NB4 (cell line): ENCODE measurements around the gene SMTNL1.

ENCODE experiments used
- DNase-seq: peaks from one replicate; pipeline ENCODE4 v3.0.0; 2010; ENCODE audit warnings: low read depth
- H3K4me3 ChIP-seq: one replicate; pipeline ENCODE4 v1.5.1; 2011; ENCODE audit warnings: mild to moderate bottlenecking, low read depth, low read length, moderate library complexity
- MAX ChIP-seq: IDR thresholded peaks from 2 replicates; pipeline ENCODE4 v1.6.1; 2011; ENCODE audit warnings: low read depth, low read length
- MYC ChIP-seq: IDR thresholded peaks from 2 replicates; pipeline ENCODE4 v1.6.1; 2011; ENCODE audit warnings: low read depth, low read length
- POLR2A ChIP-seq: IDR thresholded peaks from 2 replicates; pipeline ENCODE4 v1.6.1; 2011; ENCODE audit warnings: mild to moderate bottlenecking; ENCODE audit not compliant: insufficient read length; ENCODE audit errors: extremely low read depth
- TF ChIP-seq, protein P1 (sequence below): IDR thresholded peaks from one replicate; pipeline ENCODE4 v1.5.1; 2012; ENCODE audit warnings: low read depth, low read length

SMTNL1 gene

GRCh38 chr11:57536947-57537619 is at the start of gene SMTNL1:
Gene SMTNL1 (plus strand): TSS chr11:57537595. CDS start chr11:57542643, 5,048 bp downstream.
- DNase-seq = no peak
- H3K4me3 ChIP-seq = no peak within 1 kb of the TSS
- TF ChIP-seq MYC = no peak

GRCh38 chr11:57487920-57488659 is 49.3 kb upstream of the SMTNL1 start:
- no peak overlapping the region for H3K4me3 ChIP-seq
- no peak for DNase-seq
- no peak for TF ChIP-seq MAX
- TF ChIP-seq, protein P1, sequence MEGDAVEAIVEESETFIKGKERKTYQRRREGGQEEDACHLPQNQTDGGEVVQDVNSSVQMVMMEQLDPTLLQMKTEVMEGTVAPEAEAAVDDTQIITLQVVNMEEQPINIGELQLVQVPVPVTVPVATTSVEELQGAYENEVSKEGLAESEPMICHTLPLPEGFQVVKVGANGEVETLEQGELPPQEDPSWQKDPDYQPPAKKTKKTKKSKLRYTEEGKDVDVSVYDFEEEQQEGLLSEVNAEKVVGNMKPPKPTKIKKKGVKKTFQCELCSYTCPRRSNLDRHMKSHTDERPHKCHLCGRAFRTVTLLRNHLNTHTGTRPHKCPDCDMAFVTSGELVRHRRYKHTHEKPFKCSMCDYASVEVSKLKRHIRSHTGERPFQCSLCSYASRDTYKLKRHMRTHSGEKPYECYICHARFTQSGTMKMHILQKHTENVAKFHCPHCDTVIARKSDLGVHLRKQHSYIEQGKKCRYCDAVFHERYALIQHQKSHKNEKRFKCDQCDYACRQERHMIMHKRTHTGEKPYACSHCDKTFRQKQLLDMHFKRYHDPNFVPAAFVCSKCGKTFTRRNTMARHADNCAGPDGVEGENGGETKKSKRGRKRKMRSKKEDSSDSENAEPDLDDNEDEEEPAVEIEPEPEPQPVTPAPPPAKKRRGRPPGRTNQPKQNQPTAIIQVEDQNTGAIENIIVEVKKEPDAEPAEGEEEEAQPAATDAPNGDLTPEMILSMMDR = no peak
- TF ChIP-seq MYC = no peak
- no peak for TF ChIP-seq POLR2A

DNA sequence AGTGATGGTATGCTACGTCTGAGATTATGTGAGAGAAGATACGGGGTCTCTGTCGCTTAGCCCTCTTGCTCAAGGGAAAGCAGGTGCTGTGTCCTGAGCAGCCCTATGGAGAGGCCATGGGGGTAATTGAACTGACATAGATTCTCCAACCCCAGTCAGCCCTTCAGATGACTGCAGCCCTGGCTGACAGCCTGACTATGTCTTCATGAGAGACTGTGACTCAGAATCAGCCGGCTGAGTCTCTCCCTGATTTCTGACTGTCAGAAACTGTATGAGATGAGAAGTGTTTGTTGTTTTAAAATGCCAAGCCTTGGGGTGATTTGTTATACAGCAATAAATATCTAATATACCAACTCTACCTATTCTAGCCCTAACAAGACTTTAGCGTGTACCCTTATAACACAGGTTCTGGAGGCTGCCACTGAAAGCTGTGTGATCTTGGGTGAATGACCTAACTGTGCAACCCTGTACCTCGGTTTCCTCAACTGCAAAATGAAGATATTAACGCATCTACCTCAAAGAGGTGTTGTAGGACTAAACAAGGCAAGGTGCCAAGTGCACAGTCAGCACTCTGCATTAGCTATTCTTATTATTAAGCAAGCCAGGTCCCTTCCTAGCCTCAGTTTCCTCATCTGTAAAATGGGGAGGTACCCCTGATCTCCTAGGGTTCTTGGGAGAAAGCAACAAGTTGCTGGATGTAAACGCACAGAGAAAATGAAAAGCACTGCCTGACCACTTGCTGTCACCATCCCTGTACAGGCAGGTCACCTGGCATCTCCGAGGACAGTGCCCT is 46.7 kb upstream of the SMTNL1 start:
- no peak for DNase-seq
- no peak overlapping the region for H3K4me3 ChIP-seq
- TF ChIP-seq MYC (no peak), POLR2A (no peak), MAX (no peak)
- TF ChIP-seq, protein P1 = no peak

DNA sequence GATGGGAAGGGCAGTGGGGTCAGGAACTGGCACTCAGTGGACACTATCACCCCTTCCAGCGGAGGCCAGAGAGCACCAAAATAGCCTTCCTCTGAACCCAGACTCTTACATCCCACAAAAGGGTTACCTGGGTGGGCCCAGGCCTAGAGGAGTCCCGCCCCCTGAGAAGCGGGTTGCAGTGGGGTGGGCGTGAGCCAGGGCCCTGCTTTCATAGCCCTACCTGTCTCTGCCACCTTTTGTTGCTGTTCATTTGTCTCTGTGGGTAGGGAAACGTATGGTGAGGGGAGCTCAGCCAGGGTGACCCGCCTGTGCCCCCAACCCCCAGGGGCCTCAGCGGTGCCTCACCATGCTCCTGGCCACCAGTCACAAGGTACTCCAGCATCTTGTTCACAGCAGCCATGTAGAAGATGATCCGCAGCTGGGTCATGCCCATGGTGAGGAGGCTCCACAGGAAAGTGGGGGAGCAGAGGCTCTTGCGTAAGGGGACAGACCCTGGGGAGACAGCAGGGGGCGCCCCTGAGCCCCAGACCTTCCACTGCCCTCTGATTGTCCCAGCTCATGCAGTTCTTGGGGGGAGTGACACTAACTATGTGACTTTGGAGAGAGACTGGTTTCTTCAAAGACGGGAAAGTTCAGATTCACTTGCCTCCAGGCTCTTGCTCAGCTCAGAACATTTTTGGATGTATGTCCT is 45.9 kb upstream of the SMTNL1 start:
- TF ChIP-seq MAX (0 out of 2 replicates have a peak, but pooled peaks have one; percentile 9), POLR2A (no peak), MYC (peak; percentile 25; the same call in 1 of the 2 replicates)
- TF ChIP-seq, protein P1 = peak; percentile 89

GRCh38 chr11:57493507-57494503 is 43.6 kb upstream of the SMTNL1 start:
- H3K4me3 ChIP-seq = no peak overlapping the region
- TF ChIP-seq, protein P1 = peak; percentile 96
- TF ChIP-seq MAX = no peak
- peak; percentile 54 for DNase-seq

More for the DNA sequence above, 45.9 kb upstream of the SMTNL1 start:
- no peak overlapping the region for H3K4me3 ChIP-seq
- peak; percentile 81 for DNase-seq
